DMS53 (cell line): ENCODE data around the gene S100A12.
A peak's percentile ranks its signal among the peaks of the same experiment; 100 is the strongest.

Experiments
- DNase-seq: peaks from one replicate; lab custom pipeline; 2025; lab: John Stamatoyannopoulos, UW

Gene S100A12

GRCh38 chr1:153367090-153367489, 8.3 kb downstream of the S100A12 start:
- DNase-seq, result no peak

DNA sequence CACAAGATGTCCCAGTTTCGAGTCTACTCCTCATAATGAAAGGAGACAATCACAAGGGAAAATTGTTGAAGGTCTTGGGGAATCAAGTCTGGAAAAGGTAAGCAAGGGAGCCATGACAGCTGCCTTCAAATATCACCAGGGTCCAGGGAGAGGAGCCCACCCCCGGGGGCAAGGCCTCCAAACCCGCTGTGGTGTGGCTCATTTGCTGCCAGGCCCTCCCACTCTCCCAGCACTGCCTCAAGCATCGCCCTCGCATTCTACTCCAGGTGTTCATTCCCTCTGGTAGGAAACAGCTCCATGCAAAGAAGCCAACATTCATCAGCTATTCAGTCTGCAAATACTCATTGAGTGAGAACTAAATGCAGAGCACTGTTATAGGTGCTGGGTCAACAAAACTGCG, 9.2 kb downstream of the S100A12 start:
- DNase-seq, result no peak

DNA sequence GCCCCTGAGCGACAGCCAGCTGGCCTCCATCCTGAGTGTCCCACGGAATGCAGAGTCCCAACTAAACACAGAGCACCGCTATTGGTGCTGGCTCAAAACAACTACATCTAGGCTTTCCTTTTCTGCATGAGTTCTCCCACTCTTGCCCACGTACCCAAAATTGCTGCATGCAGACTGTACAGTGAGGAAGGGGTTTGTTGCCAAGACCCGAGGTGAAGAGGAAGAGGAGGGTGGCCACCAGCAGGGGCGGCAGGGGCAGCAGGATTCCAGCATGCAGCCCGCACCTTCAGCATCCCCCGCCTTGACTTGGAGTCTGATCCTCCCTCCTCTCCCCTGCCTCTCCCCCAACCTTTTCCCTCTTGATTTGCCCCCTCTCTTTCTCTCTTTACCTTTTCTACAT, 9.7 kb downstream of the S100A12 start:
- no peak for DNase-seq

DNA sequence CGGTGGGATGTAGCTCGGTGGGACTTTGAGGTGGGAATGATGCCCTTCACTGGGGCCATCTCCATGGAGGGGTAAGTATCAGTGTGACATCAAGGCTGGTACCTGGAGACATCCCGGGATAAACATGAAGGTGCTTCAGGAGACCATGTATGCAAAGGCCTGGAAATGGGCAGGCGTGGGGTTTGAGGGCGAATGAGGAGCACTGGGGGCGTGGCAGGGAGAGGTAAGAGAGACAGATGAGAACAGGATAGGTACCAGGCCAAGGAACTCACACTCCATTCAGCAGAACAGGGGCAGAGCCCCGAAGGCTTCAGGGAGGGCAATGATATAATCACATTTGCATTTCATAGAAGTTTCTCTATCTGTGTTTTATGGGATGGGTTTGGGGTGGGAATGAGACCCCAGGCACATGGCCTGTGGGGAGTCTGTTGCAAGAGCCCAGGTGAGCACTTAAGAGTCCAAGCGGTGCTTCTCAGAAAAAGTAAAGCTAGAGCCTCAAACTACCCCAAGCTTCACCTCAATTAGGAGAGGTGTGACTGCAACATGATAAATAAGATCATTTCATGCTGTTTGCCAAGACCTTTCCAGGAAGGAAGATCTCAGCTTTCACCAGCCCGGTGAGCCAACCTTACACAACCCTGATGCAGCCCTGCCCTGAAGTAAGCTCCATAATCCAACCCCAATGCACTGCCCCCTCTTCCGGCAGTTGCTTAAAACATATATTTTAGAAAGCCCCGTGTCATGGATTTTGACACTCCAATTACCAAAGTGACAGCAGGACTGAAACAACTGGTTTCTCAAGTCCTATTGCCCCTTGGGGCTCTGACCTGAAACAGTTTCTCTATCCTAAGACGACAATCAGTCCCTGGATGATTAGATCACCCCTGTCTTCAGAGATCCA, 10.4 kb downstream of the S100A12 start:
- no peak for DNase-seq

- DNase-seq, result no peak
Measured at GRCh38 chr1:153364156-153364555, 11.3 kb downstream of the S100A12 start.

DNA sequence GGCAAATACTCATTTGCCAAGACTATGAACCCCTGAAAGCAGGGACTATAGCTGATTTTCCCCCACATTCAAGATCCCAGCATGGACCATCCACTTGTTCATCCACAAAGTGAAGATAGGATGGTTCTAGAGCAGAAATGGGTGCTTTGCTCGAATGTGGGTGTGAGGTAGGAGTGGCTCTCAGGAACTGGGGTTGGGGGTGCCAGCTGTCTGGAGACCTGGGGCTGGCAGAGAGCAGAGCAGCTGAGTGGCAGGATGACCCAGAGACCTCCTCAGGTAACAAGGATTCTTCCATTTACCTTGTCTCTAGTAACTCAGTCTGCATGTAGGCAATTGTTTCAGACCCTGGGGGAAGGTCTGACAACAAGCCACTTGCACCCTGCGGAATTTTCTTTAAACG, 11.8 kb downstream of the S100A12 start:
- DNase-seq, result no peak

DNA sequence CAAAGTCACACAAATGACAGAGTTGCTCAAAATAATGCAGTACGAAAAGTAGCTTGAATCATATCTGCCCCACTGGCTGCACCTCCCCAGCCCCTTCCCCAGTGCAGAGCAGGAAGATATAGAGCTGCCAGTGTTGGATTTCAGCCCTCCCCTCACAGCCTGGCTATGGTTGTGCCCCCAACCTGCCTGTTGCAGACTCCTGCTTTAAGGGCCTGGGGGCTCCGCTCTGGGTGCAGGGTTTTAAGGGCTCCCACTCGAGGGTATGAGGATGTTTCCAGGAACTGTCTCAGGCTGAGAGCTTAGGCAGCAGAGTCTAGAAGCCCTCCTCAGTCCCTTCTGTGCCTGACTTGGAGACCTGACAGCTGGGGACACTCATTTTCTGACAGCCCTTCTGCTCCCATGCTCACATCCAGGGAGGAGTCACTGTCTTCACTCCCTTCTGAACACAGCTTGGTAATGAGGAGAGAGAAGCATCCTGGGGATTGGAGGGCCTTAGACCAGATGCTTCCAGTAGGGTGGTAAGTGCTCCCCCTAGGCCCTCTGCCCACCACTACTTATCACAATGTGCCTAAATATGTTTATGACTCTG, 13.1 kb downstream of the S100A12 start:
- no peak for DNase-seq

DNA sequence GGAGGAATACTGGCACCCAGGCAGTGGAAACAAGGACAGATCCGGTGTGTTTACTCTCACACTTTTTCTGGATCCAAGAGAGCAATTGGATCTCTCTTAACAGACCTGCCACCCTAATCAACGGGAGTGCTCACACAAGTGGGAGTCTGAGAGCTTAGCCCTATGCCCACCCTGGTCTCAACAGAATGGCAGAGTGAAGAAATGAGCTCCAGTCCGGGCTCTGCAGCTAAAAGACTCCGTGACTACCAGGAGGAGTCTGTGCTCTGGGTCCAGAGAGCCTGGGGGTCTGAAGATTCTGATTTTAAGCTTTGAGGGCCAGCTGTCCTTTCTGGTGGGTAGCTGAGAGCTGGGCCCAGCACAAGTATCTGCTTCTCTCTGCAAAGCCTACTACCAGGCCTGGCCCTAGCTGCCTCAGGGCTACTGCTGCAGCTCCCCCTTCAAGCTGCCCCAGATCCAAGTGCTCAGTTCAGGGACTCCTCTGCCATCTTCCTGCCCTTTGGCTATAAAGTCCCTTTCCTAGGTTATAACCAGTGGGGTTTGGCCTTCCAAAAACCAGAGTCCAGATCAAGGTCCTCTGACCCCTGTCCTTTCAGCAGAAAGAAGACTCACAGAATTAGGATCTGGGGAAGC, 13.8 kb downstream of the S100A12 start:
- DNase-seq, result no peak

- no peak for DNase-seq
Measured at GRCh38 chr1:153360592-153361479, 14.6 kb downstream of the S100A12 start.

GRCh38 chr1:153360190-153360589, 15.2 kb downstream of the S100A12 start:
- no peak for DNase-seq

GRCh38 chr1:153359241-153359640, 16.2 kb downstream of the S100A12 start:
- DNase-seq, result no peak

DNA sequence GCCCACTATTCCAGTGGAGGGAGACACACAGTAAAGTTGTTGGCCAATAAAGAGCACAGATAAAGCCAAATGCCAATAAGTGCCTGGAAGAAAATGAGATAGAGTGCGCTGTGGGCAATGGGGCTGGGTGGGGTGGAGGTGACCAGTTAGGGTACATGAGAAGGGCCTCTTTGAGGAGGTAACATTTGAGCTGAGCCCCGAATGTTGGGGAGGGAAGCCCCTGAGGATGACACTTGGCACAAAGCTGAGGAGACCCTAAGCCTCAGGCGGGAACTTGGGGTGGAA, 16.8 kb downstream of the S100A12 start:
- DNase-seq, result no peak

DNA sequence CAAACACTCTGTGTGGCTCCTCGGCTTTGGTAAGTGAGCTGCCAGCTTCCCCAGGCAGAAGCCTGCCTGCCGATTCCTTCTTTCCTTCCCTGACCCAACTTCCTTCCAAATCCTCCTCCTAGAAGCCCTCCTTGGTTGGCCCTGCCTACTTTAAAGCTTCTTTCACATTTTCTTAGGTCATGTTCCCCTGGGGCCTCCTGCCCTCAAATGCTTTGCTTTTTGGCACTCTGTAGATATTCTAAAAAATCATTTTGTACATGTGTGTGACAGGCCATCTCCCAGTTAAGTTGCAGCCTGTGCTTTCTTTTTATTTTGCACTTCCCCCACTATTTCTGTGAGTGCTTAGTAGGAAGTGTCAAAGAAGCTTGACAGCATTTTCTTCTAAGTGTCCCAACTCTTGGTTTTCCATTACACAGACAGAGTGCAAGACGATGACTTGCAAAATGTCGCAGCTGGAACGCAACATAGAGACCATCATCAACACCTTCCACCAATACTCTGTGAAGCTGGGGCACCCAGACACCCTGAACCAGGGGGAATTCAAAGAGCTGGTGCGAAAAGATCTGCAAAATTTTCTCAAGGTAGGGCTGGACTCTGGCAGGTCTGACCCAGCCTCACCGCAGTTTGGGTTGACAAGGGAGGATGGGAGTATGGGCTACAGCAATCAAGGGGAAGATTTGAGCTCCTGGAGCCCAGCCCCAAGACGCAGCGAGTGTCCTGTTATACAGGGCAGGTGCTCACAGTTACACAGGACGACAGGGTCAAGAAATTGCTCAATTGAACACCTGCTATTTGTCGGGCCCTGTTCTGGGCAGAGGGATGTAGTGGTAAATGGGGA, 17.3 kb downstream of the S100A12 start, which contains the start of gene S100A9:
S100A9 (plus strand) TSS at position 2 of the 838 bp plus-strand sequence; CDS start at position 432, 430 bp downstream.
- no peak for DNase-seq

DNA sequence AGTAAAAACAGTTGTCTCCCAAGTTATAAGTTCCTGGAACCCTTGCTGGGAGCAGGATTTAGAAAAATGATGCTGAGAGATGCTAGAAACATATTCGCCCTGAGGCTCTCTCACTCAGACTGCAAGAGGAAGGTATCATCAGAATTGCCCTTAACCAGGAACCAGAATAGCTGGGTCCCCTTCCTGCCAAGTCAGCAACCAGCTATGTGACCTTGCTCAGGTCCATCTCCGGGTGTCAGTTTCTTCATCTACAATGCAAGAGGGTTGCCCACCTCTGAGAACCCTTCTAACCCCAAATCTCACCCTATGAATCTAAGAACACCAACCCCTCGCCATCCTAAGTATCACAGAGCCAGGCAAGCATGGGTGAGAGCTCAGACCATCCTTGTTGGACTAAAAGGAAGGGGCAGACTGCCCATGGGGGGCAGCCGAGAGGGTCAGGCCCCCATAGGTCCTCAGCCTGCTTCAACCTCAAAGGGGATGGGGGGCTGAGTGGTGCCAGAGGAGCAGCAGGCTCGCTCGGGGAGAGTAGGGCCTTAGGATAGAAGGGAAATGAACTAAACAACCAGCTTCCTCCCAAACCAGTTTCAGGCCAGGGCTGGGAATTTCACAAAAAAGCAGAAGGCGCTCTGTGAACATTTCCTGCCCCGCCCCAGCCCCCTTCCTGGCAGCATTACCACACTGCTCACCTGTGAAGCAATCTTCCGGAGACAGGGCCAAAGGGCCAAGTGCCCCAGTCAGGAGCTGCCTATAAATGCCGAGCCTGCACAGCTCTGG, 18.2 kb downstream of the S100A12 start:
- DNase-seq, result no peak

DNA sequence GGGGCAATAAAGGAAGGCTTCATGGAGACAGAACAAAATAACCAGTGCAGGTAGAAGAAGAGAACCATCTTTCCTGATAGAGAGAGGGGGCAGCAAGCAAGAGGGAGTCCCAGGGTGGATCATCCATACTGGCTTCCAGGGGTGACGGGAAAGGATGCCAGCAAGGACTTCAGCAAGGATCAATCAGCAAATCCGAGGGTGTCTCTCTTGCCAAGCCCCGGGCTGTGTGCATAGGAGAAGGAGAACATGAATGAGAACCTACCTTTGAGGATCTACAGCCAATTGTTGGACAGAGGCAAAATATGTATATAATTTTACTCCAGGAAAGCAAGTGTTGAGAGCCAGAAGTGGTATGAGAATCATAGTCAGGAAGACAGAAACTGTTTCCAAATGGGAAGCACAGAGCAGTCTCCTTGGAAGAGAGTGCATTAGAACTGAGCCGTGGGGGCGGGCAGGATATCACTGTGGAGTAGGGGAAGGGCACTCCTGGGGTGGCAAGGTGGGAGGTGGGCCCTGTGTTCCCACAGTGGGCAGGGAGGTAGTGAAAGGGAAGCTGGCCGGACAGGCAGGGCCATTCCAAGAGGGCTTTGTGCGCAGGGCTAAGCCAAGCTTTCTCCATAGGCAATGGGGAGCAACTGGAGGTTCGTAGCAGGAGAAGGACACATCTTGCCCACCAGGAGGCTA, 18.9 kb downstream of the S100A12 start:
- no peak for DNase-seq

DNA sequence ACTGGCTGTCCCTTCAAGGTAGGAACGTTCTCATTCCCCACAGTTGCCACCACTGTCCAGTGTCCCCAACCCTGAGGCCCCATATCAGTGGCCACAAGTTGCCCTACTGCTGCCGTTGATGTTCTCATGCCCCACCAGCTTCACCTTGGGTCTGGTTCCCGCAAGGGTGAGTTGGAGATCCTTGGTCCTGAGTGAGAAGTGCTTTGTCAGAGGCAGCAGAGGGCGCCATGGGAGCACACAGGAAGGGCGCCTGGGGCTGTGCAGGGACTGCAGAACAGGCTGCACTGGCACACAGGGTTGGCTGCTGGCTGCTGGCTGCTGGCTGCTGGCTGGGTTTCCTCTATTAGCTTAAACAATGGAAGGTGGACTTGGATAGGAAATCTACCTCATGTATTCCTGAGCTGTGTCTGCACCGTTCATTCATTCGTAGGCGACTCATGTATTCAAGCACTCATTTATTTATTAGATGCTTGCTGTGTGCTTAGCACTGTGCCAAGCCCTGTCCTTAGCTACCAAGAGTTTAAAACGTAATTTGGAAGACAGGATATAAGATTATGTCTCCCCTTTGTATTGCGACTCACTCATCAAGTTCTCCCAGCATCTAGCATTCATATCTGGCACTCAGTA, 19.9 kb downstream of the S100A12 start:
- peak; percentile 66 for DNase-seq

- DNase-seq, result no peak
Measured at GRCh38 chr1:153354515-153355193, 20.8 kb downstream of the S100A12 start.

DNA sequence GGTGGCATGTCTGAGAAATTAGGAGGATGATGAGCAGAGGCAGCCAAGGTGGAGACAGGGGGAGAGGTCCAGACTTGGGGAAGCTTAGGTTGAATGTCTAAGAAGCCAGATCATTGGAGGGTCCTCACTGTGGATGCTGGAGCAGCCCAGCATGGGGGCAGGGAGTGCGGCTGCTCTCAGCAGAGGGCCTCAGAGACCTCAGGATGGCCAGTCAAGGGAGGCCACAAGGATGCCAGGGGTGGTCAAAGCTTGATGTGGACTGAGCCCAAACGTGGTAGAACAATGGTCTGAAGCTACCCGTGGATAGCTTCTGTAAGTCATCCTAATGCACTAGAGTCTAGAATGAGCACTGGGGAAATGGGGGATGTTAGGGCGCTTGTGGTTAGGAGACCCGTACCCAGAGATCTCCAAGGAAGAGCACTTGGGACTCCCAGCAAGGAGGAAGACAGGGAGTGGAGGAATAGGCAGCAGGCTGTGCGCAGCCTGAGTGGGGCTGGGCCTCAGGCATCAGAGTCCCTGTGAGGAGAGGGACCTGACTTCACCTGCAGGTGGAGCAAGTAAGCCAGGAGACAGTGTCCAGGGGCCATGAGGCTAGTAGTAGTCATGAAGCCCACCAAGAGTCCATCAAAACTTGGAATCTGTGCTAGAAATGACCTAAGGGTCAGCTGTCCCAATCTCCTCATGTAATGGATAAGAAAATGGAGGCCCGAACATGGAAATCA, 22.0 kb downstream of the S100A12 start:
- DNase-seq, result peak; percentile 23
